H1 (cell line): ENCODE data around the gene DCTN3. TPM values are rescaled to one million over a fixed set of nuclear protein-coding genes. Genes with fewer than 3 reads are reported as not detected.

Experiments
- CTCF ChIA-PET: fragments of 300-600 bp; sonication (Branson Sonifier 250); formaldehyde crosslinking; loops from one replicate; lab custom pipeline; 2021; ENCODE audit not compliant: partially characterized antibody; lab: Charles Lee
- POLR2A ChIA-PET: fragments of 300-600 bp; sonication (Branson Sonifier 250); formaldehyde crosslinking; loops from one replicate; lab custom pipeline; 2021; ENCODE audit warnings: inconsistent platforms; ENCODE audit not compliant: partially characterized antibody; lab: Charles Lee
- DNase-seq, 2 experiments: peaks; one replicate each; pipeline versions ENCODE4 v3.0.0 to v3.0.0-alpha.2; 2010 to 2022; ENCODE audit warnings: low spot score in 2 of 2, low read depth in 1 of 2, mixed read lengths in 1 of 2
- FAIRE-seq: peaks from 2 replicates; lab custom pipeline; 2011; peaks lifted over from hg19 to GRCh38; lab: Jason Lieb, UNC
- H2AFZ ChIP-seq: 2 replicates; pipeline ENCODE4 v1.8.1; 2012; ENCODE audit warnings: low read length, inconsistent platforms
- H2AK5ac ChIP-seq: 2 replicates; pipeline ENCODE4 v1.6.1; 2013; ENCODE audit warnings: low read depth, low read length
- H2BK120ac ChIP-seq: replicated peaks from 2 replicates; pipeline ENCODE3; 2013; ENCODE audit warnings: low read depth, low read length, inconsistent platforms
- H2BK12ac ChIP-seq: 2 replicates; pipeline ENCODE4 v1.6.1; 2013; ENCODE audit warnings: low read depth, low read length
- H2BK15ac ChIP-seq: 2 replicates; pipeline ENCODE4 v1.6.1; 2013; ENCODE audit warnings: low read length
- H2BK20ac ChIP-seq: 2 replicates; pipeline ENCODE4 v1.6.1; 2013; ENCODE audit warnings: low read length
- H2BK5ac ChIP-seq: 2 replicates; pipeline ENCODE4 v1.6.1; 2013; ENCODE audit warnings: low read depth, low read length
- H3K14ac ChIP-seq: 2 replicates; pipeline ENCODE4 v1.6.1; 2013; ENCODE audit warnings: inconsistent platforms; ENCODE audit not compliant: insufficient read length
- H3K18ac ChIP-seq: 2 replicates; pipeline ENCODE4 v1.6.1; 2013; ENCODE audit warnings: low read length; ENCODE audit errors: extremely low read depth
- H3K23ac ChIP-seq: 2 replicates; pipeline ENCODE4 v1.6.1; 2013; ENCODE audit warnings: inconsistent platforms; ENCODE audit not compliant: insufficient read length
- H3K23me2 ChIP-seq: 2 replicates; pipeline ENCODE4 v1.6.1; 2013; ENCODE audit warnings: low read depth, low read length
- H3K27ac ChIP-seq: 2 replicates; pipeline ENCODE4 v1.6.1; 2011; ENCODE audit warnings: low read depth, low read length, inconsistent platforms
- H3K27me3 ChIP-seq, 4 experiments: replicated peaks in 1 of 4; 1 replicate in 1 of 4; 2 replicates in 3 of 4; pipeline versions ENCODE4 v1.6.1 to v1.8.1; 2011 to 2013; ENCODE audit warnings: low read length in 3 of 4, mild to moderate bottlenecking in 3 of 4, inconsistent platforms in 2 of 4, mixed read lengths in 2 of 4, moderate library complexity in 1 of 4; ENCODE audit not compliant: control insufficient read depth in 3 of 4, insufficient read depth in 3 of 4; ENCODE audit errors: extremely low read depth in 1 of 4
- H3K36me3 ChIP-seq, 4 experiments: 2 replicates each; pipeline versions ENCODE4 v1.6.1 to v1.8.1; 2011 to 2013; ENCODE audit warnings: mild to moderate bottlenecking in 4 of 4, low read length in 3 of 4, moderate library complexity in 2 of 4, control low read depth in 1 of 4, inconsistent platforms in 1 of 4; ENCODE audit not compliant: insufficient read depth in 4 of 4, control insufficient read depth in 2 of 4
- H3K4ac ChIP-seq: replicated peaks from 2 replicates; pipeline ENCODE3; 2013; ENCODE audit warnings: low read length, low read depth, mixed read lengths, inconsistent platforms; ENCODE audit not compliant: insufficient read length
- H3K4me1 ChIP-seq, 4 experiments: replicated peaks in 1 of 4; 1 replicate in 1 of 4; 2 replicates in 3 of 4; pipeline versions ENCODE4 v1.6.1 to v1.8.1; 2011 to 2013; ENCODE audit warnings: low read length in 3 of 4, inconsistent platforms in 2 of 4, mixed read lengths in 1 of 4; ENCODE audit not compliant: insufficient read depth in 4 of 4, control insufficient read depth in 3 of 4
- H3K4me2 ChIP-seq, 2 experiments: 2 replicates each; pipeline versions ENCODE4 v1.6.1 to v1.8.1; 2011 to 2013; ENCODE audit warnings: low read depth in 2 of 2, low read length in 2 of 2, control low read depth in 1 of 2, inconsistent platforms in 1 of 2, mild to moderate bottlenecking in 1 of 2; ENCODE audit not compliant: insufficient read depth in 1 of 2
- H3K4me3 ChIP-seq, 4 experiments: fragments of 200-600, 300-600 bp in 1 of 4; sonication (generic), shearing (Covaris generic), sonication (Bioruptor Twin) in 1 of 4; 2 replicates each; pipeline versions ENCODE4 v1.5.1 to v1.8.1; 2011 to 2016; ENCODE audit warnings: low read length in 4 of 4, low read depth in 3 of 4, control low read depth in 2 of 4, inconsistent platforms in 2 of 4, mild to moderate bottlenecking in 2 of 4, mixed read lengths in 1 of 4, moderate library complexity in 1 of 4; ENCODE audit not compliant: insufficient read depth in 2 of 4; ENCODE audit errors: extremely low read depth in 1 of 4
- H3K56ac ChIP-seq: replicated peaks from 2 replicates; pipeline ENCODE3; 2013; ENCODE audit warnings: low read depth, mild to moderate bottlenecking, mixed read lengths, low read length, inconsistent platforms; ENCODE audit not compliant: insufficient read length
- H3K79me1 ChIP-seq: 2 replicates; pipeline ENCODE4 v1.6.1; 2013; ENCODE audit warnings: low read depth, low read length, control low read depth
- H3K79me2 ChIP-seq, 2 experiments: 2 replicates each; pipeline versions ENCODE4 v1.6.1 to v1.8.1; 2012 to 2013; ENCODE audit warnings: low read length in 2 of 2, mild to moderate bottlenecking in 2 of 2, inconsistent platforms in 1 of 2; ENCODE audit not compliant: insufficient read depth in 2 of 2, control insufficient read depth in 1 of 2
- H3K9ac ChIP-seq, 4 experiments: replicated peaks in 1 of 4; 1 replicate in 1 of 4; 2 replicates in 3 of 4; pipeline versions ENCODE4 v1.6.1 to v1.8.1; 2011 to 2013; ENCODE audit warnings: low read depth in 3 of 4, low read length in 3 of 4, control low read depth in 2 of 4, mild to moderate bottlenecking in 2 of 4, moderate library complexity in 2 of 4, inconsistent platforms in 1 of 4; ENCODE audit errors: extremely low read depth in 1 of 4
- H3K9me3 ChIP-seq, 2 experiments: 2 replicates each; pipeline versions ENCODE4 v1.6.1 to v1.8.1; 2012 to 2013; ENCODE audit warnings: mild to moderate bottlenecking in 2 of 2, moderate library complexity in 2 of 2, control low read depth in 1 of 2, inconsistent platforms in 1 of 2, low read depth in 1 of 2, low read length in 1 of 2, mixed read lengths in 1 of 2; ENCODE audit not compliant: insufficient read depth in 2 of 2
- H4K20me1 ChIP-seq, 2 experiments: replicated peaks in 1 of 2; 2 replicates each; pipeline versions ENCODE3 to v1.8.1; 2011 to 2013; ENCODE audit warnings: inconsistent platforms in 2 of 2, low read length in 2 of 2, mild to moderate bottlenecking in 1 of 2; ENCODE audit not compliant: insufficient read depth in 2 of 2, control insufficient read depth in 1 of 2
- H4K5ac ChIP-seq: 2 replicates; pipeline ENCODE4 v1.6.1; 2013; ENCODE audit warnings: low read length, low read depth, mixed read lengths, inconsistent platforms; ENCODE audit not compliant: insufficient read length
- H4K8ac ChIP-seq: 2 replicates; pipeline ENCODE4 v1.8.0; 2013; ENCODE audit warnings: mild to moderate bottlenecking, moderate library complexity, low read length, inconsistent platforms; ENCODE audit not compliant: insufficient read depth; ENCODE audit errors: extremely low read depth
- H4K91ac ChIP-seq: replicated peaks from 2 replicates; pipeline ENCODE3; 2013; ENCODE audit warnings: low read length, mixed read lengths, inconsistent platforms; ENCODE audit not compliant: insufficient read length
- EZH2 ChIP-seq: fragments of 200-600 bp; sonication (generic); IDR thresholded peaks from 2 replicates; pipeline ENCODE4 v1.7.1; 2012; ENCODE audit warnings: low read depth, mild to moderate bottlenecking, moderate library complexity, low read length, inconsistent platforms; ENCODE audit not compliant: severe bottlenecking
- JUND ChIP-seq: IDR thresholded peaks from 2 replicates; pipeline ENCODE4 v1.6.1; 2011; ENCODE audit warnings: mild to moderate bottlenecking, improper control_type of control experiment, low read length
- POLR2A ChIP-seq, 2 experiments: IDR thresholded peaks; 1 replicate in 1 of 2; 2 replicates in 1 of 2; pipeline ENCODE4 v1.6.1; 2011; ENCODE audit warnings: low read depth in 2 of 2, low read length in 2 of 2, mild to moderate bottlenecking in 2 of 2; ENCODE audit errors: control extremely low read depth in 1 of 2
- SIN3A ChIP-seq, 2 experiments: IDR thresholded peaks in 1 of 2; conservative IDR thresholded peaks in 1 of 2; 2 replicates each; pipeline ENCODE4 v1.6.1; 2011 to 2012; ENCODE audit warnings: low read length in 2 of 2, improper control_type of control experiment in 1 of 2, low read depth in 1 of 2, mild to moderate bottlenecking in 1 of 2
- SP1 ChIP-seq: IDR thresholded peaks from 2 replicates; pipeline ENCODE4 v1.6.1; 2011; ENCODE audit warnings: low read depth, low read length
- WGBS, 2 experiments: shearing (Covaris generic) in 1 of 2; methylation state at CpG; one replicate each; pipeline versions ENCODE4 v1.1.6 to v1.1.7; 2013 to 2015; ENCODE audit warnings: low lambda C conversion rate in 2 of 2, mixed read lengths in 2 of 2, inconsistent platforms in 1 of 2, low coverage in 1 of 2, missing lambda C conversion rate in 1 of 2; ENCODE audit not compliant: insufficient replicate concordance in 2 of 2, insufficient coverage in 1 of 2, insufficient read length in 1 of 2; ENCODE audit errors: extremely low coverage in 1 of 2, missing lambda C conversion rate in 1 of 2; 5-methylcytosine and 5-hydroxymethylcytosine counted together
- polyA plus RNA-seq, 7 experiments: library from polyadenylated mRNA; depleted of rRNA in 3 of 7; stranded (reverse) in 5 of 7; unstranded in 2 of 7; fragments of >200 nt in 5 of 7; fragments of 200-250 nt in 2 of 7; gene quantifications; 1 replicate in 5 of 7; 2 replicates in 1 of 7; 4 replicates in 1 of 7; pipeline versions ENCODE4 v1.2.1 to v1.2.3, GENCODE V29; 2011 to 2013; ENCODE audit warnings: missing spikeins in 2 of 7, mixed read lengths in 2 of 7
- total RNA-seq: library from RNA; stranded (reverse); fragmentation: NEBNext Ultra II Directional; extraction: Animal tissue kit (Norgen Biotek cat#: 25700); gene quantifications from 2 replicates; pipeline ENCODE4 v1.2.1, GENCODE V29; 2021

DCTN3 gene
- total and polyA plus RNA-seq, 2 of the 8 experiments (the other 6 are each of a cell fraction or from before 2014, with no cell fraction given): 25.6 to 39.2 TPM

DNA sequence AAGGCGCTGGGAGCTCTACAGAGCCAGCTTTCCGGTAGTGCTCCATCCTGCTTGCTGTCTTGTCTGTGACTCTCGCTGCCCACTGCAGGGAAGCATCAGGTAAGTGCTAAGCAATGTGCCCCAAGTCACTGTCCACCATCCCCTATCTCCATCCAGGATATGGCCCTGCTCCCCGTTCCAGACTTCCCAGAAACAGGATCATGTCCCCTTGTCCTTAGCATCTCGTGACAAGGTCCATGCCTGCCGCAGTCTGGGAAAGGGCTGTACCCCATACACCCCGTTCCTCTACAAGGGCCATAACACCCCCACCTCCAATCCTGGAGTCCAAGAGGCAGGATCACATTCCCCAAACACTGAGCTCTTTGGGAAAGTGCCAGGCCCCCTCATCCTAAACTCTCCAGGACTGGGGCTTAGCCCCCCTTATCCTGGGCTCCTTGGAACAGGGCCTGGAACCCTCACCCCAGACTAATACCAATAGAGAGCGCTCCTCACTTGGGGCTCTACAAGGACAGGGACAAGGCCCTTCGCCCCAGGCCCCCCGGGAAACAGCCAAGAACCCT lies 9.0 kb downstream of the DCTN3 start:
- no peaks in the 10 kb centered on the region for H3K79me2 ChIP-seq
- DNase-seq (no peak), FAIRE-seq (no peak)
- H3K4me1 ChIP-seq: peaks cover 0 to 11% (median 6%) of the 10 kb centered on the region in 4 experiments; a peak in 6 of 7 replicates
- peak overlapping the region in 3 of 4 experiments; percentile 79 to 83 (median 81); a peak in 6 of 7 replicates for H3K9ac ChIP-seq
- peaks cover 0 to 6% (median 2%) of the 10 kb centered on the region in 4 experiments; a peak in 2 of 7 replicates for H3K27me3 ChIP-seq
- H2AFZ ChIP-seq: peak overlapping the region; percentile 75; the same call in 1 of the 2 replicates
- no peaks in the 10 kb centered on the region for H3K79me1 ChIP-seq
- no peak overlapping the region for H3K27ac ChIP-seq
- peak overlapping the region; percentile 82 for H3K4ac ChIP-seq
- H2BK120ac ChIP-seq: no peak overlapping the region
- POLR2A ChIA-PET: interaction anchor here (0.7 to 3.4 kb wide), 7 partner anchors 20 to 101 kb away, joined by 3 to 17 read pairs (median 3); partner anchors contain the start of gene SIGMAR1
- H2BK20ac ChIP-seq: no peak overlapping the region
- peak overlapping the region; percentile 81 to 94 for H3K4me2 ChIP-seq
- H3K36me3 ChIP-seq: no peaks in the 10 kb centered on the region
- no peaks in the 10 kb centered on the region for H4K20me1 ChIP-seq
- peak overlapping the region; percentile 90; the same call in 1 of the 2 replicates for H3K18ac ChIP-seq
- peak overlapping the region; percentile 11 for H4K91ac ChIP-seq
- H4K8ac ChIP-seq: peak overlapping the region; percentile 95
- no peak overlapping the region for H3K23ac ChIP-seq
- H3K23me2 ChIP-seq: peaks cover 10% of the 10 kb centered on the region; the same call in 1 of the 2 replicates
- peak overlapping the region; percentile 92 for H3K14ac ChIP-seq
- no peak overlapping the region for H2BK5ac ChIP-seq
- peak overlapping the region; percentile 77 for H4K5ac ChIP-seq
- H3K9me3 ChIP-seq: no peaks in the 10 kb centered on the region
- peak overlapping the region; percentile 70 for H3K56ac ChIP-seq
- H3K4me3 ChIP-seq: peak overlapping the region; percentile 74 to 87 (median 82)
- CTCF ChIA-PET: interaction anchor here (0.6 to 16.9 kb wide), 15 partner anchors 9 to 980 kb away, joined by 3 to 401 read pairs (median 5); partner anchors contain the start of genes ARID3C, DCTN3 and SIGMAR1
- 57% methylated on average over 10 of the region's 10 CpGs; no CpG with 5 or more reads in 1 of the 2 experiments for WGBS, 2 experiments
- no peak for TF ChIP-seq SIN3A (conservative IDR thresholded peaks at IDR 0.05 in 1 of 2, IDR thresholded peaks at IDR 0.05 in 1 of 2; ENCODE audit: low read depth in 1 of 2, low read length in 2 of 2)
- TF ChIP-seq EZH2: no peak
- TF ChIP-seq SP1: no peak
- TF ChIP-seq JUND: no peak
- TF ChIP-seq POLR2A (IDR thresholded peaks at IDR 0.05; ENCODE audit: control extremely low read depth in 1 of 2, low read depth in 2 of 2, low read length in 2 of 2): no peak
- H2BK15ac ChIP-seq: 0 out of 2 replicates have a peak overlapping the region, but pooled peaks have one; percentile 19
- H2BK12ac ChIP-seq: peak overlapping the region; percentile 10; the same call in 1 of the 2 replicates
- no peak overlapping the region for H2AK5ac ChIP-seq
